A549 (cell line): Measurements from ENCODE around the gene TNS1. TPM values are rescaled to one million over a fixed set of nuclear protein-coding genes. Genes with fewer than 3 reads are reported as not detected.

Source experiments
- ATAC-seq, 2 experiments: fragments of 200-7000 bp in 1 of 2; fragments of >200 bp in 1 of 2; cut with Nextera tagmentation in 1 of 2; cut with Tn5 transposase in 1 of 2; 3 replicates each; pipeline versions ENCODE4 v1.8.0 to v1.9.1; 2018 to 2020; ENCODE audit warnings: mild to moderate bottlenecking in 1 of 2, moderate library complexity in 1 of 2
- CTCF ChIA-PET: fragments of 300-600 bp; sonication (Branson Sonifier 250); formaldehyde crosslinking; extraction: SDS; loops from one replicate; lab custom pipeline; 2021; ENCODE audit warnings: antibody characterized with exemption, inconsistent platforms; lab: Yijun Ruan, JAX
- POLR2A ChIA-PET: fragments of 350-600 bp; formaldehyde crosslinking; extraction: SDS; loops from one replicate; lab custom pipeline; 2021; ENCODE audit warnings: antibody characterized with exemption, inconsistent platforms; lab: Yijun Ruan, JAX
- DNase-seq, 2 experiments: peaks; one replicate each; pipeline versions ENCODE4 v3.0.0 to v3.0.0-alpha.2; 2011 to 2016; ENCODE audit warnings: low read depth in 1 of 2, low spot score in 1 of 2
- FAIRE-seq: peaks from 2 replicates; lab custom pipeline; 2011; peaks lifted over from hg19 to GRCh38; lab: Jason Lieb, UNC
- H3K27ac ChIP-seq, 2 experiments: fragments of >200 bp; sonication (Bioruptor Twin); formaldehyde crosslinking; 3 replicates each; pipeline ENCODE4 v1.5.1; 2016 to 2017
- H3K4me1 ChIP-seq: fragments of >200 bp; sonication (Bioruptor Twin); formaldehyde crosslinking; 3 replicates; pipeline ENCODE4 v1.6.1; 2016
- H3K4me2 ChIP-seq: fragments of >200 bp; sonication (Bioruptor Twin); formaldehyde crosslinking; 3 replicates; pipeline ENCODE4 v1.6.1; 2016
- H3K4me3 ChIP-seq: fragments of >200 bp; sonication (Bioruptor Twin); formaldehyde crosslinking; 3 replicates; pipeline ENCODE4 v1.5.1; 2016
- H3K9me3 ChIP-seq: fragments of >200 bp; sonication (Bioruptor Twin); formaldehyde crosslinking; 3 replicates; pipeline ENCODE4 v1.6.1; 2016
- ATOH8 ChIP-seq: fragments of 250-450 bp; sonication (Bioruptor Pico); IDR thresholded peaks from 2 replicates; pipeline ENCODE4 v1.5.0; 2020; ENCODE audit warnings: low read depth, mild to moderate bottlenecking, moderate library complexity
- BCL3 ChIP-seq: fragments of >200 bp; sonication (Bioruptor Twin); formaldehyde crosslinking; IDR thresholded peaks from 3 replicates; pipeline ENCODE4 v1.6.1; 2016
- CTCF ChIP-seq: fragments of >200 bp; sonication (Bioruptor Twin); formaldehyde crosslinking; IDR thresholded peaks from 3 replicates; pipeline ENCODE4 v1.5.1; 2016
- E2F6 ChIP-seq: IDR thresholded peaks from 2 replicates; pipeline ENCODE4 v1.6.1; 2012; ENCODE audit warnings: low read depth, borderline replicate concordance
- EHF ChIP-seq: fragments of 250-450 bp; sonication (Bioruptor Pico); IDR thresholded peaks from 2 replicates; pipeline ENCODE4 v1.5.0; 2020; ENCODE audit warnings: mild to moderate bottlenecking
- HES2 ChIP-seq: fragments of >200 bp; sonication (Bioruptor Twin); formaldehyde crosslinking; IDR thresholded peaks from 2 replicates; pipeline ENCODE4 v1.6.1; 2016
- KDM1A ChIP-seq: fragments of 200-600 bp; sonication (generic); IDR thresholded peaks from 2 replicates; pipeline ENCODE4 v1.6.1; 2016; ENCODE audit warnings: low read depth, mild to moderate bottlenecking
- MAFK ChIP-seq: fragments of 450-650 bp; IDR thresholded peaks from 2 replicates; pipeline ENCODE4 v1.6.1; 2014; ENCODE audit not compliant: partially characterized antibody
- MAX ChIP-seq: IDR thresholded peaks from 2 replicates; pipeline ENCODE4 v1.6.1; 2012
- MAZ ChIP-seq: fragments of 150-350 bp; IDR thresholded peaks from 2 replicates; pipeline ENCODE4 v1.6.1; 2014; ENCODE audit warnings: antibody characterized with exemption, low read depth, low read length, borderline replicate concordance
- NPAS2 ChIP-seq: fragments of 250-450 bp; sonication (Bioruptor Pico); IDR thresholded peaks from 2 replicates; pipeline ENCODE4 v1.8.0; 2022; ENCODE audit warnings: mild to moderate bottlenecking, moderate library complexity, borderline replicate concordance
- PBX3 ChIP-seq: IDR thresholded peaks from 2 replicates; pipeline ENCODE4 v1.6.1; 2012
- RARB ChIP-seq: fragments of 250-450 bp; sonication (Bioruptor Pico); IDR thresholded peaks from 2 replicates; pipeline ENCODE4 v1.8.0; 2021; ENCODE audit warnings: mild to moderate bottlenecking, moderate library complexity
- RCOR1 ChIP-seq: fragments of 150-350 bp; IDR thresholded peaks from 2 replicates; pipeline ENCODE4 v1.6.1; 2014; ENCODE audit warnings: antibody characterized with exemption, low read length, low read depth
- TP53 ChIP-seq: fragments of 250-450 bp; sonication (Bioruptor Pico); IDR thresholded peaks from 2 replicates; pipeline ENCODE4 v1.5.0; 2021; ENCODE audit warnings: mild to moderate bottlenecking, moderate library complexity
- ZC3H11A ChIP-seq: fragments of 450-650 bp; IDR thresholded peaks from 2 replicates; pipeline ENCODE4 v1.6.1; 2014; ENCODE audit warnings: antibody characterized with exemption, mild to moderate bottlenecking
- ZNF302 ChIP-seq: fragments of 250-450 bp; sonication (Bioruptor Pico); IDR thresholded peaks from 2 replicates; pipeline ENCODE4 v1.9.0; 2021; ENCODE audit warnings: inconsistent platforms, mild to moderate bottlenecking, moderate library complexity
- whole genome bisulfite sequencing: methylation state at CpG from one replicate; pipeline ENCODE4 v1.1.6; 2017; ENCODE audit errors: missing lambda C conversion rate; 5-methylcytosine and 5-hydroxymethylcytosine counted together
- polyA plus RNA-seq, 4 experiments: library from polyadenylated mRNA; depleted of rRNA in 3 of 4; stranded (reverse); fragments of >200 nt; fragmentation: RNase III in 1 of 4; extraction: RNeasy Plus Mini Kit Qiagen cat#74134 plus additional on column Dnase treatment in 1 of 4; gene quantifications; 2 replicates in 3 of 4; 3 replicates in 1 of 4; pipeline ENCODE4 v1.2.3, GENCODE V29; 2011 to 2017

TNS1 gene
- polyA plus RNA-seq, 2 of the 4 experiments (the other 2 are of a cell fraction), result 4.9 to 10.6 TPM

GRCh38 chr2:217992061-217992460, 10.7 kb downstream of the TNS1 start:
- ChIA-PET POLR2A (no interaction called here), CTCF (interaction anchor here (0.7 to 14.1 kb wide), 6 partner anchors 21 to 203 kb away, joined by 3 to 282 read pairs (median 3); no protein-coding TSS in a partner anchor)

GRCh38 chr2:217990791-217991465, 11.9 kb downstream of the TNS1 start:
- no peak for FAIRE-seq
- ATAC-seq, result no peak
- no peak overlapping the region for H3K4me2 ChIP-seq

More at GRCh38 chr2:217992061-217992460, 10.7 kb downstream of the TNS1 start:
- FAIRE-seq, result no peak
- Histone ChIP-seq H3K4me1 (peaks cover 63% of the 10 kb centered on the region), H3K4me2 (no peak overlapping the region), H3K27ac (peak overlapping the region; percentile 44 to 71; a peak in 4 of 6 replicates), H3K4me3 (no peak overlapping the region), H3K9me3 (no peaks in the 10 kb centered on the region)
- no peak for DNase-seq
- TF ChIP-seq MAFK (no peak), MAX (no peak), ZNF302 (CRISPR knock-in tag) (no peak), KDM1A (no peak), BCL3 (no peak), RCOR1 (no peak), EHF (CRISPR knock-in tag) (no peak), ZC3H11A (no peak), MAZ (no peak)
- 96% methylated on average over 3 of the region's 3 CpGs for WGBS
- no peak for ATAC-seq

More at GRCh38 chr2:217990791-217991465, 11.9 kb downstream of the TNS1 start:
- Histone ChIP-seq H3K27ac (no peak overlapping the region), H3K4me3 (no peak overlapping the region), H3K4me1 (peaks cover 51% of the 10 kb centered on the region), H3K9me3 (no peaks in the 10 kb centered on the region)
- ChIA-PET POLR2A (no interaction called here), CTCF (interaction anchor here (0.6 to 14.1 kb wide), 4 partner anchors 23 to 1305 kb away, joined by 3 to 282 read pairs (median 32); no protein-coding TSS in a partner anchor)
- 80% methylated on average over 7 of the region's 9 CpGs for WGBS
- no peak for TF ChIP-seq CTCF
- no peak for TF ChIP-seq ATOH8 (CRISPR knock-in tag)
- TF ChIP-seq TP53 (CRISPR knock-in tag), result no peak
- TF ChIP-seq NPAS2 (CRISPR knock-in tag), result no peak
- no peak for TF ChIP-seq MAX
- TF ChIP-seq RARB (CRISPR knock-in tag), result no peak
- no peak for TF ChIP-seq PBX3
- TF ChIP-seq HES2, result no peak
- no peak for TF ChIP-seq E2F6
- DNase-seq, result no peak
